OCI-LY3 (cell line): ENCODE data around the gene ARSJ.

ENCODE experiments used
- H2AFZ ChIP-seq: fragments of 200-600, 300-600 bp; shearing (Covaris generic); 2 replicates; pipeline ENCODE4 v1.6.0; 2014; ENCODE audit warnings: antibody characterized with exemption, low read depth, low read length
- H3K27ac ChIP-seq: fragments of 200-600, 300-600 bp; sonication (generic); 2 replicates; pipeline ENCODE4 v1.5.1; 2014; ENCODE audit warnings: mild to moderate bottlenecking, low read length, moderate library complexity, mixed read lengths
- H3K27me3 ChIP-seq: fragments of 200-600, 300-600 bp; sonication (generic); 2 replicates; pipeline ENCODE4 v1.6.1; 2014; ENCODE audit warnings: low read depth, low read length, mixed read lengths
- H3K36me3 ChIP-seq: fragments of 200-600, 300-600 bp; sonication (generic); replicated peaks from 2 replicates; pipeline ENCODE3; 2014; ENCODE audit warnings: low read depth, low read length, mixed read lengths
- H3K4me1 ChIP-seq: fragments of 300-600, 200-600 bp; sonication (generic); 2 replicates; pipeline ENCODE4 v1.6.1; 2014; ENCODE audit warnings: low read length, mixed read lengths
- H3K4me2 ChIP-seq: fragments of 200-600, 300-600 bp; sonication (generic); 2 replicates; pipeline ENCODE4 v1.6.1; 2014; ENCODE audit warnings: low read length, mixed read lengths
- H3K4me3 ChIP-seq: fragments of 300-600, 200-600 bp; sonication (generic); 2 replicates; pipeline ENCODE4 v1.5.1; 2014; ENCODE audit warnings: antibody characterized with exemption, mild to moderate bottlenecking, low read length, moderate library complexity
- H3K79me2 ChIP-seq: fragments of 300-600, 200-600 bp; shearing (Covaris generic); 2 replicates; pipeline ENCODE4 v1.6.1; 2014; ENCODE audit warnings: mild to moderate bottlenecking, low read length, mixed read lengths
- H3K9ac ChIP-seq: fragments of 300-600, 200-600 bp; shearing (Covaris generic); 2 replicates; pipeline ENCODE4 v1.6.0; 2014; ENCODE audit warnings: mild to moderate bottlenecking, low read length, moderate library complexity
- H3K9me3 ChIP-seq: fragments of 200-600, 300-600 bp; shearing (Covaris generic); 2 replicates; pipeline ENCODE4 v1.6.1; 2014; ENCODE audit warnings: low read length, mixed read lengths; ENCODE audit not compliant: insufficient read depth
- H4K20me1 ChIP-seq: fragments of 200-600, 300-600 bp; sonication (generic); 2 replicates; pipeline ENCODE4 v1.6.1; 2016; ENCODE audit warnings: low read length, mixed read lengths; ENCODE audit not compliant: insufficient read depth
- EZH2phosphoT487 ChIP-seq: fragments of 200-600 bp; shearing (Covaris generic); IDR thresholded peaks from 2 replicates; pipeline ENCODE4 v1.6.1; 2018; ENCODE audit warnings: antibody characterized with exemption, mixed run types, low read depth
- TF ChIP-seq, protein P1 (sequence below): fragments of 200-600, 300-600 bp; sonication (generic); IDR thresholded peaks from 2 replicates; pipeline ENCODE4 v1.5.1; 2014; ENCODE audit warnings: antibody characterized with exemption, low read length, low read depth

ARSJ gene

DNA sequence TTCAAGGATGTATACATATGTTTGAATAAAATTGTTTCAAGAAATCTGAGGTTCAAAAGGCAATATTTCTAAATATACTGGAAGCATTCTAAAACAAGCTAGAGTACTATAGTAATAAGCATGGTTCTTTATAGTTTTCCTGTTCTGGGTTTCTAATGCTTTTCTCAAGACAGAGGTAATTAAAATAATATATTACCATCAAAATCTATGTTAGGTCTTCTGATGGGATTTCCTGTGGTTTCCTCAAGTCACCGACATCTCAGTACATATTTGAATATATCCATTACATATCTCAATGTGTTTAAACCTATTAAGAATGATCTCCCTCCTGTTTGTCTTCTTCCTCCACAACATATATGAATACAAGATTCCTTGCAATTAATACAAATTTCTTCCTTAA, 25.6 kb downstream of the ARSJ start:
- Histone ChIP-seq H4K20me1 (no peaks in the 10 kb centered on the region), H3K9ac (no peak overlapping the region), H3K4me3 (no peak overlapping the region), H3K79me2 (no peaks in the 10 kb centered on the region), H3K9me3 (no peaks in the 10 kb centered on the region), H3K27ac (no peak overlapping the region), H3K27me3 (0 out of 2 replicates have a peak, but pooled peaks cover 13% of the 10 kb centered on the region), H3K36me3 (no peaks in the 10 kb centered on the region), H3K4me2 (no peak overlapping the region), H3K4me1 (peaks cover 8% of the 10 kb centered on the region), H2AFZ (no peak overlapping the region)
- TF ChIP-seq EZH2phosphoT487, result no peak
- TF ChIP-seq, protein P1, sequence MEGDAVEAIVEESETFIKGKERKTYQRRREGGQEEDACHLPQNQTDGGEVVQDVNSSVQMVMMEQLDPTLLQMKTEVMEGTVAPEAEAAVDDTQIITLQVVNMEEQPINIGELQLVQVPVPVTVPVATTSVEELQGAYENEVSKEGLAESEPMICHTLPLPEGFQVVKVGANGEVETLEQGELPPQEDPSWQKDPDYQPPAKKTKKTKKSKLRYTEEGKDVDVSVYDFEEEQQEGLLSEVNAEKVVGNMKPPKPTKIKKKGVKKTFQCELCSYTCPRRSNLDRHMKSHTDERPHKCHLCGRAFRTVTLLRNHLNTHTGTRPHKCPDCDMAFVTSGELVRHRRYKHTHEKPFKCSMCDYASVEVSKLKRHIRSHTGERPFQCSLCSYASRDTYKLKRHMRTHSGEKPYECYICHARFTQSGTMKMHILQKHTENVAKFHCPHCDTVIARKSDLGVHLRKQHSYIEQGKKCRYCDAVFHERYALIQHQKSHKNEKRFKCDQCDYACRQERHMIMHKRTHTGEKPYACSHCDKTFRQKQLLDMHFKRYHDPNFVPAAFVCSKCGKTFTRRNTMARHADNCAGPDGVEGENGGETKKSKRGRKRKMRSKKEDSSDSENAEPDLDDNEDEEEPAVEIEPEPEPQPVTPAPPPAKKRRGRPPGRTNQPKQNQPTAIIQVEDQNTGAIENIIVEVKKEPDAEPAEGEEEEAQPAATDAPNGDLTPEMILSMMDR, result no peak

DNA sequence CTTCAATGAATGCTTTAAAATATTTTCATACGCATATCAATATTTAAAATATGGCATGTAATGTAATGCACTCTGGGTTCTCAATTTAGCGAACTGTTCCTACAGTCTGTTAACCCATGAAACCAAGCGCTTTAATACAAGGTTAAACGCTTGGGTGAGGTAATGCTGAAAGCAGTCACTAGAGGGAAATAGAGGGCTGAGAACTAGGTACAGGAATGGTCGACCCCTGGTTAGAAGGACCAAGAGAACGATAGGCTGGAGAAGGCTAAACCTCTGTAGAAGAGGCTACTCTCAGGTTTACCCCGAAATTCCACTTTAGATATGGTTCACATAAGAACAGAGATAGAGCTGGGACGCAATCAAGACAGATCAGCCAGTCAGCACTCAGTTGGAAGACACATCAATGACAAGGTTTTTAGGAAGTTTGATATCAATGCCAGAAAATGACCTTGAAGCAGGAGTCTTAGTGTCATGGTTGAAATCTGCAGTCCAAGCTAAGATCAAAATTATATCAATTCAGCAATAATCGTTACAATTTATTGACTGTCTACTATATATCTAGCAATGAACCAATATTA, 26.9 kb downstream of the ARSJ start:
- no peak for TF ChIP-seq EZH2phosphoT487
- TF ChIP-seq, protein P1, result peak; percentile 93
- H3K4me1 ChIP-seq, result peaks cover 6% of the 10 kb centered on the region; the same call in 1 of the 2 replicates
- no peaks in the 10 kb centered on the region for H3K79me2 ChIP-seq
- H3K4me3 ChIP-seq, result no peak overlapping the region
- no peaks in the 10 kb centered on the region for H3K36me3 ChIP-seq
- no peak overlapping the region for H3K9ac ChIP-seq
- H2AFZ ChIP-seq, result 0 out of 2 replicates have a peak overlapping the region, but pooled peaks have one; percentile 50
- H3K9me3 ChIP-seq, result no peaks in the 10 kb centered on the region
- H3K27me3 ChIP-seq, result 0 out of 2 replicates have a peak, but pooled peaks cover 13% of the 10 kb centered on the region
- H4K20me1 ChIP-seq, result no peaks in the 10 kb centered on the region
- H3K4me2 ChIP-seq, result peak overlapping the region; percentile 55
- H3K27ac ChIP-seq, result no peak overlapping the region

DNA sequence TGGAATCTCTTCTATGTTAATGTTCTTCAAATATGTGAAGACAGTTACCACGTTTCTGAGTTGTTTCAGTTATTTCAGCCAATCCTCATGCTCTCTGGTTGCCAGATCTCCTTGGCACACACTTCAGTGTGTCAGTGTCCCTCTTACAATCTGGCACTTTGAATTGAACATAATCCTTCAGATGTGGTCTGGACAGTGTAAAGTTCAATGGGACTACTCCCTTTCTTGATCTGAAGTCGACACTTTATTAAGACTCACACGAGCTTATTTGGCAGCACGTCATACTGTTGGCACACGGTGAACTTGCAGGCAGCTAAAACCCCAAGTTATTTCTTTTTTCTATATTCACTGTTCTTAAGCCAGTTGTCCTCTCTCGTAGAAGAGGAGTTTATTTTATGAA, 28.2 kb downstream of the ARSJ start:
- Histone ChIP-seq H3K4me1 (peaks cover 6% of the 10 kb centered on the region; the same call in 1 of the 2 replicates), H3K4me3 (no peak overlapping the region), H3K36me3 (no peaks in the 10 kb centered on the region), H3K4me2 (no peak overlapping the region), H3K27me3 (0 out of 2 replicates have a peak, but pooled peaks cover 13% of the 10 kb centered on the region), H3K27ac (no peak overlapping the region), H3K9me3 (no peaks in the 10 kb centered on the region), H2AFZ (no peak overlapping the region), H3K9ac (no peak overlapping the region), H3K79me2 (no peaks in the 10 kb centered on the region), H4K20me1 (no peaks in the 10 kb centered on the region)
- TF ChIP-seq, protein P1, result no peak
- no peak for TF ChIP-seq EZH2phosphoT487

DNA sequence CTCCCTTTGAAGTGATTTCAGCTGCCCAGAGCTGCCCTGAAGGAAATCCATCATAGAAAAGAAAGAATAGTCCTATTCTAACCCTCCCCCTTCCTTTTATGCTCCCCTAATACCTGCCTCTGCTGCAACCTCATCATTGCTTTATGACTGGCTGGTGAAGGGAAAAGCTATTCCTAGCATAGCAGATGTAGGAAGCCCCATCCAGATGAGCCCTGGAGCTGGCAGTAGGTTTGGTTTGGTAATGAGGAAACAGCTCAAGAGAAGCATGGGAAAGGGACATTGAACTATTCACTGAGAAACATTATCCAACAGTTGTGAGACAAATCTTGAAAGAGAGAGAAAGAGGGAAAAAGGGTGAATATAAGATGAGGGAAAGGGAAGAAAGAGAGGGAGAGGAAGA, 29.2 kb downstream of the ARSJ start:
- H3K9ac ChIP-seq, result no peak overlapping the region
- H2AFZ ChIP-seq, result no peak overlapping the region
- H4K20me1 ChIP-seq, result no peaks in the 10 kb centered on the region
- H3K27me3 ChIP-seq, result 0 out of 2 replicates have a peak, but pooled peaks cover 16% of the 10 kb centered on the region
- H3K27ac ChIP-seq, result no peak overlapping the region
- H3K9me3 ChIP-seq, result no peaks in the 10 kb centered on the region
- TF ChIP-seq, protein P1, result no peak
- TF ChIP-seq EZH2phosphoT487, result no peak
- no peak overlapping the region for H3K4me3 ChIP-seq
- no peaks in the 10 kb centered on the region for H3K79me2 ChIP-seq
- no peaks in the 10 kb centered on the region for H3K36me3 ChIP-seq
- H3K4me1 ChIP-seq, result no peaks in the 10 kb centered on the region
- H3K4me2 ChIP-seq, result no peak overlapping the region
